Stomach (tissue), 9 donors: Measurements from ENCODE around the gene PRKAR2B. TPM values are rescaled to one million over a fixed set of nuclear protein-coding genes. Genes with fewer than 3 reads are reported as not detected.

Experiments used
- DNase-seq, 2 donors: peaks; one replicate each; pipeline versions ENCODE4 v3.0.0 to v3.0.0-alpha.2; 2013 to 2019
- H3K27ac ChIP-seq, 5 donors: fragments of 200-600 bp in 4 of 5; sonication (generic) in 4 of 5; one replicate each; pipeline ENCODE4 v1.5.1; 2013 to 2019; ENCODE audit warnings: mild to moderate bottlenecking in 1 of 5, moderate library complexity in 1 of 5
- H3K27me3 ChIP-seq, 3 donors: fragments of 200-600 bp; sonication (generic); one replicate each; pipeline ENCODE4 v1.5.1; 2017 to 2019; ENCODE audit warnings: mixed run types in 1 of 3
- H3K36me3 ChIP-seq, 4 donors: fragments of 200-600 bp; sonication (generic); 1 replicate in 3 of 4; 2 replicates in 1 of 4; pipeline ENCODE4 v1.5.1; 2016 to 2019
- H3K4me1 ChIP-seq, 4 donors: fragments of 200-600 bp; sonication (generic); one replicate each; pipeline ENCODE4 v1.5.1; 2016 to 2019
- H3K4me3 ChIP-seq, 4 donors: fragments of 200-600 bp; sonication (generic) in 3 of 4; one replicate each; pipeline ENCODE4 v1.5.1; 2016 to 2019; ENCODE audit warnings: mild to moderate bottlenecking in 1 of 4
- H3K9me3 ChIP-seq, 4 donors: fragments of 200-600 bp; sonication (generic); one replicate each; pipeline ENCODE4 v1.5.1; 2016 to 2019
- CTCF ChIP-seq, 7 experiments: fragments of 450-650 bp in 4 of 7; fragments of 200-600 bp in 3 of 7; sonication (generic) in 3 of 7; IDR thresholded peaks; one replicate each; pipeline ENCODE4 v1.5.1; 2016 to 2019; ENCODE audit warnings: antibody characterized with exemption in 7 of 7, control low read depth in 2 of 7, mild to moderate bottlenecking in 1 of 7
- EP300 ChIP-seq: sonication (generic); formaldehyde crosslinking; IDR thresholded peaks from one replicate; pipeline ENCODE4 v1.6.1; 2017; ENCODE audit warnings: antibody characterized with exemption
- POLR2A ChIP-seq, 4 donors: fragments of 450-650 bp; IDR thresholded peaks; one replicate each; pipeline ENCODE4 v1.6.1; 2016; ENCODE audit warnings: antibody characterized with exemption in 4 of 4, control low read depth in 2 of 4, mild to moderate bottlenecking in 1 of 4, moderate library complexity in 1 of 4
- POLR2AphosphoS5 ChIP-seq, 3 donors: sonication (generic); formaldehyde crosslinking; IDR thresholded peaks; one replicate each; pipeline ENCODE4 v1.6.1; 2016; ENCODE audit warnings: antibody characterized with exemption in 3 of 3
- WGBS, 5 donors: extraction: QIAGEN DNeasy Blood & Tissue Kit in 3 of 5; methylation state at CpG; one replicate each; pipeline versions ENCODE4 v1.1.5 to v1.1.7; 2013 to 2018; 5-methylcytosine and 5-hydroxymethylcytosine counted together
- intact Hi-C: fragments of 100-400 bp; cut with DNase I; formaldehyde crosslinking; loops from one replicate; pipeline ENCODE4 v1.15.1; 2023; ENCODE audit warnings: low total_unique reads
- polyA plus RNA-seq, 3 donors: library from polyadenylated mRNA; stranded (reverse); fragments of 200-250 nt; gene quantifications; one replicate each; pipeline ENCODE4 v1.2.3, GENCODE V29; 2013
- total RNA-seq, 5 donors: library from RNA; depleted of rRNA; stranded (reverse); fragments of >200 nt; gene quantifications; one replicate each; pipeline versions ENCODE4 v1.1.0 to v1.2.3, GENCODE V29; 2014 to 2016
- donor health status: healthy with polysubstance abuse.
- donor health status: Bipolar disorder and iron deficiency.
- donor health status: healthy.

Gene PRKAR2B
- total and polyA plus RNA-seq, 8 donors = 4.7 to 39.6 (median 15.2) TPM

- intact Hi-C loops = no loop called here
- no peak for DNase-seq
- TF ChIP-seq POLR2A (IDR thresholded peaks at IDR 0.05) = no peak
- no peak for TF ChIP-seq POLR2AphosphoS5 (IDR thresholded peaks at IDR 0.05)
- no peak for TF ChIP-seq EP300
- no peak for TF ChIP-seq CTCF (IDR thresholded peaks at IDR 0.05)
- H3K4me1 ChIP-seq = peaks cover 0 to 26% (median 16%) of the 10 kb centered on the region in 4 donors
- WGBS, 5 donors = 93 to 98% (median 97%) methylated on average over 6 of the region's 6 CpGs
- peaks cover 18 to 92% (median 87%) of the 10 kb centered on the region in 4 donors for H3K36me3 ChIP-seq
- H3K4me3 ChIP-seq = no peak overlapping the region
- no peaks in the 10 kb centered on the region for H3K9me3 ChIP-seq
- no peaks in the 10 kb centered on the region for H3K27me3 ChIP-seq
- H3K27ac ChIP-seq = peak overlapping the region in 1 of 5 donors; percentile 56
These were observed 161.6 kb downstream of the PRKAR2B start for GRCh38 chr7:107206136-107206535.

- no peak overlapping the region for H3K4me3 ChIP-seq
- H3K4me1 ChIP-seq = peaks cover 0 to 22% (median 13%) of the 10 kb centered on the region in 4 donors
- DNase-seq = no peak
- H3K9me3 ChIP-seq = no peaks in the 10 kb centered on the region
- no peak for TF ChIP-seq EP300
- H3K36me3 ChIP-seq = peaks cover 13 to 89% (median 82%) of the 10 kb centered on the region in 4 donors
- 50 to 71% (median 58%) methylated on average over 3 of the region's 3 CpGs for WGBS, 5 donors
- intact Hi-C loops = no loop called here
- H3K27ac ChIP-seq = peak overlapping the region in 1 of 5 donors; percentile 56
- no peaks in the 10 kb centered on the region for H3K27me3 ChIP-seq
These were observed 162.2 kb downstream of the PRKAR2B start for GRCh38 chr7:107206706-107207105.

- intact Hi-C loops = no loop called here
- Histone ChIP-seq H3K4me3 (no peak overlapping the region), H3K4me1 (peaks cover 0 to 20% (median 12%) of the 10 kb centered on the region in 4 donors), H3K36me3 (peaks cover 7 to 82% (median 74%) of the 10 kb centered on the region in 4 donors), H3K27ac (peak overlapping the region in 2 of 5 donors; percentile 5 to 56), H3K27me3 (no peaks in the 10 kb centered on the region), H3K9me3 (no peaks in the 10 kb centered on the region)
- TF ChIP-seq CTCF (IDR thresholded peaks at IDR 0.05) = no peak
- no peak for TF ChIP-seq POLR2AphosphoS5 (IDR thresholded peaks at IDR 0.05)
- no peak for TF ChIP-seq POLR2A (IDR thresholded peaks at IDR 0.05)
- TF ChIP-seq EP300 = no peak
- DNase-seq = no peak
- WGBS, 5 donors = 92 to 97% (median 96%) methylated on average over 5 of the region's 5 CpGs
These were observed 163.0 kb downstream of the PRKAR2B start for GRCh38 chr7:107207459-107207858.

GRCh38 chr7:107208024-107208521 lies 163.6 kb downstream of the PRKAR2B start:
- H3K27ac ChIP-seq = peak overlapping the region in 4 of 5 donors; percentile 0 to 56 (median 36)

More at GRCh38 chr7:107208024-107208521, 163.6 kb downstream of the PRKAR2B start:
- no peak overlapping the region for H3K4me3 ChIP-seq
- intact Hi-C loops = no loop called here
- H3K36me3 ChIP-seq = peaks cover 7 to 75% (median 68%) of the 10 kb centered on the region in 4 donors
- no peaks in the 10 kb centered on the region for H3K9me3 ChIP-seq
- no peak for DNase-seq
- 59 to 80% (median 62%) methylated on average over 3 of the region's 3 CpGs for WGBS, 5 donors
- H3K27me3 ChIP-seq = no peaks in the 10 kb centered on the region
- TF ChIP-seq POLR2AphosphoS5 (IDR thresholded peaks at IDR 0.05) (no peak), EP300 (no peak), POLR2A (IDR thresholded peaks at IDR 0.05) (no peak), CTCF (IDR thresholded peaks at IDR 0.05) (no peak)
- H3K4me1 ChIP-seq = peaks cover 0 to 20% (median 12%) of the 10 kb centered on the region in 4 donors
